AG04450 (cell line): Measurements from ENCODE around the gene NAA38. TPM values are rescaled to one million over a fixed set of nuclear protein-coding genes. Genes with fewer than 3 reads are reported as not detected.

Experiments
- CTCF ChIA-PET: fragments of 300-600, 350-600 bp; formaldehyde crosslinking; extraction: SDS; loops from one replicate; lab custom pipeline; 2022; ENCODE audit warnings: antibody characterized with exemption, inconsistent platforms; lab: Charles Lee
- POLR2A ChIA-PET: fragments of 350-600 bp; formaldehyde crosslinking; extraction: SDS; loops from one replicate; lab custom pipeline; 2021; ENCODE audit warnings: antibody characterized with exemption, inconsistent platforms; lab: Yijun Ruan, JAX
- DNase-seq: peaks from one replicate; pipeline ENCODE4 v3.0.0-alpha.2; 2011; ENCODE audit warnings: low read depth, low spot score
- H3K27ac ChIP-seq: one replicate; pipeline ENCODE4 v1.5.1; 2012; ENCODE audit warnings: low read depth, low read length, control low read depth
- H3K27me3 ChIP-seq: one replicate; pipeline ENCODE4 v1.6.0; 2012; ENCODE audit warnings: low read length; ENCODE audit not compliant: control insufficient read depth, insufficient read depth
- H3K4me3 ChIP-seq: 2 replicates; pipeline ENCODE4 v1.5.1; 2011; ENCODE audit warnings: mild to moderate bottlenecking, low read depth, low read length, control low read depth
- H3K9me3 ChIP-seq: 2 replicates; pipeline ENCODE4 v1.5.1; 2012; ENCODE audit warnings: low read length; ENCODE audit not compliant: control insufficient read depth, insufficient read depth
- CTCF ChIP-seq: IDR thresholded peaks from 2 replicates; pipeline ENCODE4 v1.5.1; 2011; ENCODE audit warnings: low read depth, low read length, control low read depth, inconsistent platforms
- polyA plus RNA-seq: library from polyadenylated mRNA; depleted of rRNA; stranded (reverse); fragments of >200 nt; gene quantifications from 2 replicates; pipeline ENCODE4 v1.2.3, GENCODE V29; 2011

NAA38 gene
- polyA plus RNA-seq, 1 experiment: 49.3 TPM

- no peak for TF ChIP-seq CTCF
- Histone ChIP-seq H3K4me3 (peak overlapping the region; percentile 59), H3K27me3 (no peaks in the 10 kb centered on the region), H3K27ac (peak overlapping the region; percentile 99), H3K9me3 (peaks cover 4% of the 10 kb centered on the region; the same call in 1 of the 2 replicates)
- ChIA-PET CTCF (no interaction called here), POLR2A (interaction anchor here (0.6 to 2.1 kb wide), 5 partner anchors 15 to 331 kb away, joined by 3 to 16 read pairs (median 4); partner anchors contain the start of gene NAA38)
- DNase-seq: peak; percentile 62
Observed at GRCh38 chr17:7841915-7842379, 15.4 kb downstream of the NAA38 start.

- Histone ChIP-seq H3K9me3 (peaks cover 4% of the 10 kb centered on the region; the same call in 1 of the 2 replicates), H3K4me3 (peak overlapping the region; percentile 59), H3K27ac (peak overlapping the region; percentile 99), H3K27me3 (no peaks in the 10 kb centered on the region)
- CTCF ChIA-PET: no interaction called here
- TF ChIP-seq CTCF: no peak
- POLR2A ChIA-PET: interaction anchor here (1.0 to 2.1 kb wide), 3 partner anchors 15 to 332 kb away, joined by 3 to 16 read pairs (median 4); partner anchors contain the start of gene NAA38
- peak; percentile 55 for DNase-seq
Observed at GRCh38 chr17:7841396-7841914, 15.9 kb downstream of the NAA38 start.

GRCh38 chr17:7840875-7841274 lies 16.5 kb downstream of the NAA38 start:
- ChIA-PET CTCF (interaction anchor here (1.0 kb wide), 1 partner anchor 11 kb away, joined by 3 read pairs; no protein-coding TSS in a partner anchor), POLR2A (no interaction called here)
- DNase-seq: no peak
- Histone ChIP-seq H3K27me3 (no peaks in the 10 kb centered on the region), H3K27ac (peak overlapping the region; percentile 99), H3K4me3 (peak overlapping the region; percentile 59), H3K9me3 (peaks cover 4% of the 10 kb centered on the region; the same call in 1 of the 2 replicates)
- no peak for TF ChIP-seq CTCF

- DNase-seq: no peak
- H3K9me3 ChIP-seq: peaks cover 4% of the 10 kb centered on the region; the same call in 1 of the 2 replicates
- ChIA-PET CTCF (interaction anchor here (1.0 kb wide), 1 partner anchor 11 kb away, joined by 3 read pairs; no protein-coding TSS in a partner anchor), POLR2A (no interaction called here)
- no peak overlapping the region for H3K4me3 ChIP-seq
- no peaks in the 10 kb centered on the region for H3K27me3 ChIP-seq
- H3K27ac ChIP-seq: no peak overlapping the region
- no peak for TF ChIP-seq CTCF
Observed at GRCh38 chr17:7840441-7840840, 16.9 kb downstream of the NAA38 start.

- POLR2A ChIA-PET: no interaction called here
- no peak for DNase-seq
- TF ChIP-seq CTCF: no peak
- CTCF ChIA-PET: no interaction called here
- peaks cover 4% of the 10 kb centered on the region; the same call in 1 of the 2 replicates for H3K9me3 ChIP-seq
- no peak overlapping the region for H3K27ac ChIP-seq
- H3K4me3 ChIP-seq: 0 out of 2 replicates have a peak overlapping the region, but pooled peaks have one; percentile 20
- no peaks in the 10 kb centered on the region for H3K27me3 ChIP-seq
Observed at GRCh38 chr17:7839876-7840261, 17.5 kb downstream of the NAA38 start.
